Activated CD4-positive, alpha-beta T cell treated with anti-CD3 and anti-CD28 coated beads for 36 hours (primary cell): Measurements from ENCODE around the gene MTHFR. TPM values are rescaled to one million over a fixed set of nuclear protein-coding genes. Genes with fewer than 3 reads are reported as not detected.

Experiments used
- ATAC-seq: fragments of 200-7000 bp; cut with Tn5 transposase; one replicate; pipeline ENCODE4 v1.10.0; 2021; ENCODE audit warnings: mild to moderate bottlenecking, moderate library complexity
- CTCF ChIA-PET: fragments of 350-600 bp; sonication (Branson Sonifier 250); formaldehyde crosslinking; loops from one replicate; lab custom pipeline; 2021; ENCODE audit warnings: antibody characterized with exemption; lab: Charles Lee
- POLR2A ChIA-PET: fragments of 350-600 bp; sonication (Branson Sonifier 250); formaldehyde crosslinking; loops from one replicate; lab custom pipeline; 2021; ENCODE audit warnings: antibody characterized with exemption, inconsistent platforms; lab: Charles Lee
- DNase-seq: peaks from one replicate; pipeline ENCODE4 v3.0.0-alpha.2; 2020
- H3K27ac Mint-ChIP-seq: one replicate; pipeline ENCODE4 v1.8.0; 2021; ENCODE audit warnings: mixed read lengths
- H3K27me3 Mint-ChIP-seq: one replicate; pipeline ENCODE4 v1.8.0; 2021; ENCODE audit warnings: mixed read lengths
- H3K36me3 Mint-ChIP-seq: one replicate; pipeline ENCODE4 v1.8.0; 2021; ENCODE audit warnings: low read depth, mixed read lengths
- H3K4me1 Mint-ChIP-seq: one replicate; pipeline ENCODE4 v1.8.0; 2021; ENCODE audit warnings: mixed read lengths
- H3K4me3 Mint-ChIP-seq: one replicate; pipeline ENCODE4 v1.8.0; 2021; ENCODE audit warnings: mild to moderate bottlenecking, moderate library complexity, mixed read lengths
- H3K9me3 Mint-ChIP-seq: one replicate; pipeline ENCODE4 v1.8.0; 2021; ENCODE audit warnings: low read depth, mixed read lengths
- intact Hi-C, 2 experiments: fragments of 100-400 bp; cut with DNase I in 1 of 2; cut with micrococcal nuclease in 1 of 2; formaldehyde crosslinking; loops; one replicate each; pipeline versions ENCODE4 v1.14.2 to v1.15.1; 2022 to 2024; cut with DNase I, micrococcal nuclease
- total RNA-seq, 2 experiments: library from RNA; stranded (reverse); gene quantifications; one replicate each; pipeline ENCODE4 v1.2.3, GENCODE V29; 2021

Gene MTHFR
- total RNA-seq, 2 experiments from 2014 or later = 11.2 to 11.6 TPM

DNA sequence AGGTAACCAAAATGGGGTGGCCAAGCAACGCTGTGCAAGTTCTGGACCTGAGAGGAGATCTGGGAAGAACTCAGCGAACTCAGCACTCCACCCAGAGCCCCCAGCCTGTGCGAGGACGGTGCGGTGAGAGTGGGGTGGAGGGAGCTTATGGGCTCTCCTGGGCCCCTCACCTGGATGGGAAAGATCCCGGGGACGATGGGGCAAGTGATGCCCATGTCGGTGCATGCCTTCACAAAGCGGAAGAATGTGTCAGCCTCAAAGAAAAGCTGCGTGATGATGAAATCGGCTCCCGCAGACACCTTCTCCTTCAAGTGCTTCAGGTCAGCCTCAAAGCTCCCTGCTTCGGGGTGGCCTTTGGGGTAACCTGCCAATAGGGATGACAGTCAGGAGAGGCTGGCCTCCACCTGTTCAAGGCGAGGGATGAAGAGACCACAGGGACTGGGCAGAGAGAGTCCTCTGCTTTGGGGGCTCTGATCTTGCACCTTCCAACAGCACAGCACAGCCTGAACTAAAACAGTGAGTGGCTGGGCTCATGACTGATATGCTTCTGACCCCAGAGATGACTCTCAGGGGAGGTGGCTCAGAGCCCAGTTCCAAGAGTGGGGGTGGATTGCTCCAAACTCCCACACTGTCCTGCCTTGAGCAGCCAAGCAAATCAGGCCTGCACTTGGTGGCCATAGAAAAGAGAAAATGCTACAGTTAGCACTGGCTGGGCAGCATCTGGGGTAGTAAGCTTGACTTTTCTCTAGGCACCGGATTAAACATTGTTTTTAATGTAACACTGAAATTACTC is 9.5 kb downstream of the MTHFR start:
- H3K4me1 Mint-ChIP-seq = no peaks in the 10 kb centered on the region
- H3K4me3 Mint-ChIP-seq = no peak overlapping the region
- no peak for DNase-seq
- H3K27me3 Mint-ChIP-seq = no peaks in the 10 kb centered on the region
- H3K9me3 Mint-ChIP-seq = no peaks in the 10 kb centered on the region
- ATAC-seq = no peak
- POLR2A ChIA-PET = no interaction called here
- peaks cover 24% of the 10 kb centered on the region for H3K36me3 Mint-ChIP-seq
- CTCF ChIA-PET = interaction anchor here (1.1 kb wide), 2 partner anchors 20 to 22 kb away, joined by 3 read pairs; no protein-coding TSS in a partner anchor
- intact Hi-C loops = no loop called here
- no peak overlapping the region for H3K27ac Mint-ChIP-seq

DNA sequence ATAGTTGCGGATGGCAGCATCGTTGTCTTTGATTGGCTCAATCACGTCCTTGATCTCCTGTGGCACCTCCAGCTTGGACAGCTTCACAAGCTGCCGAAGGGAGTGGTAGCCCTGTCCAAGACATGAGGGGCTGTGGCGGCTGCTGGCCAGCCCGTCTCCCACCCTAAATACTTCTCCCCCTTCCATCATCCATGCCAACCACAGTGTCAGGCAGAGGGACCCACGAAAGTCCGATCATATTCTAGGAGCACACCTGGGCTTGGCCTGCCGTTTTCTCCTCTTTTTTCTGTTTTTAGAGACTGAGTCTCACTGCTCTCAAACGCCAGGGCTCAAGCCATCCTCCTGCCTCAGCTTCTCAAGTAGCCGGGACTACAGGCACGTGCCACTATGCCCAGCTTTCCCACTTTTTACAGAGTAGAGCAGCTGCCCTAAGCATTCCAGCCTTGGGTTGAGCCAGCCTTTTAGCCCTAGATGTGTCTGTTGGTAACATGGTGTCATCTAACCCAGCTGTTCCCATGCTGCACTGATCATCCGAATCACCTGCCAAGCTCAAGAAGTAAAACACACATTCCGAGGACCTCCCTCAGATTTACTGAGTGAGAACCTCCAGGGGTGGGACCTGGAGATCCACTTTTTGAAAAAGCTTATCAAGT is 10.4 kb downstream of the MTHFR start:
- Mint-ChIP-seq H3K36me3 (peaks cover 18% of the 10 kb centered on the region), H3K4me1 (no peaks in the 10 kb centered on the region), H3K4me3 (no peak overlapping the region), H3K27me3 (no peaks in the 10 kb centered on the region), H3K9me3 (no peaks in the 10 kb centered on the region), H3K27ac (no peak overlapping the region)
- no peak for DNase-seq
- ChIA-PET POLR2A (no interaction called here), CTCF (interaction anchor here (1.1 kb wide), 2 partner anchors 19 to 23 kb away, joined by 3 read pairs; no protein-coding TSS in a partner anchor)
- intact Hi-C loops = no loop called here
- ATAC-seq = no peak

DNA sequence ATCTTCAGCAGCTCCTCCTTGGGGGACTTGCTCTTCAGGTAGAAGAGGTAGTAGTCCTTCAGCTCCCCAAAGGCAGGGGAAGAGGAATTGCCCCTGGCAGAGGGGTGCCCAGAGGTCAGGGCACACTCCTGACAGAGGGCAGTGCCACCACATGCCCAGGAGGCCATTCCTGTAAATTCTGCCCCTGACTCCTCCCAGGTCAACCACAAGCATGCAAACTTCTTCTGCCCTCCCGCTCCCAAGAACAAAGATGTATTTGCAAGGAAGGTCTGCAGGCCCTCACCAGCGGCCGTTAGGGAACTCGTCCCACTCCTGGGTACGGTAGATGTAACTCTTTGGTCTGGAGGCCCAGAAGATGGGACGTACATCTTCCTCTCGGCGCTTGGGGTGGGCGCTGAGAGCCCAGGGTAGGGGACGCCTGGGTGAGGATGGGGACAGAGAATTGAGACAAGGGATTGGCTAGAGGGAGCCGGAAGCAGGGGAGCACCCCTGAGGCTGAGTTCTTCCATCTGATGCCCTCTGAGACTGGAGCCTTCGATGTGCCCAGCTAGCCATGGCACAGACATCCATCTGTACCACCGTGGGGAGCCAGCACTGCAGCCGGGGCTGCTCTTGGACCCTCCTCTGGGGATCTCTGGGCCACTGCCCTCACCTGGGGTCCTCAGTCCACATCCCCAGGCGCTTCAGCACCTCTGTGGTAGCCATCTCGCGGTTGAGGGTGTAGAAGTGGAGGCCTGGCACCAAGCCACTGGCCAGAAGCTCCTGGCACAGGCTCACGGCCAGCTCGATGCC is 11.1 kb downstream of the MTHFR start:
- Mint-ChIP-seq H3K27ac (no peak overlapping the region), H3K9me3 (no peaks in the 10 kb centered on the region), H3K36me3 (peaks cover 14% of the 10 kb centered on the region), H3K4me1 (no peaks in the 10 kb centered on the region), H3K4me3 (no peak overlapping the region), H3K27me3 (no peaks in the 10 kb centered on the region)
- ChIA-PET POLR2A (no interaction called here), CTCF (interaction anchor here (1.1 kb wide), 1 partner anchor 18 kb away, joined by 3 read pairs; no protein-coding TSS in a partner anchor)
- ATAC-seq (no peak), DNase-seq (no peak)
- intact Hi-C loops = no loop called here

- no peaks in the 10 kb centered on the region for H3K27me3 Mint-ChIP-seq
- no peak overlapping the region for H3K4me3 Mint-ChIP-seq
- CTCF ChIA-PET = no interaction called here
- peaks cover 14% of the 10 kb centered on the region for H3K36me3 Mint-ChIP-seq
- no peak overlapping the region for H3K27ac Mint-ChIP-seq
- intact Hi-C loops = no loop called here
- no peaks in the 10 kb centered on the region for H3K9me3 Mint-ChIP-seq
- no peak for DNase-seq
- ATAC-seq = no peak
- no peaks in the 10 kb centered on the region for H3K4me1 Mint-ChIP-seq
- POLR2A ChIA-PET = no interaction called here
These were observed 11.9 kb downstream of the MTHFR start for GRCh38 chr1:11793819-11794218.

DNA sequence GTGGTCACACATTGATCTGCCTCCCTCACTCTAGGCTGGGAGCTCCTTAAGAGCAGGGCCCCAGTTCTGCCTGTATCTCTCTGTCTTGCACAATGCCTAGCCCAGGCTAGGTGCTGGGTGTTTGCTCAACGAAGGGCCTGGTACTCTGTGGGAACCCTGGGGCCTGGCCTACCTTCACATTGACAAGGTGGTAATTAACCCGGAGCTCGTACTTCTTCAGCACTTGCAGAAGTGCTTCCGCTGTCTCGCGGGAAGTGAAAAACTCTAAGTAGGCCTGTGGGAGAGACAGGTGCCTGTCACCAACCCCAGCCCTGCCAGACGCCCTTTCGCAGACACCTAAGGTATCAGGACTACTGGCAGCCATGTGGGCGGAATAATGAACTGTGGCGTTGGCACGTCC is 13.7 kb downstream of the MTHFR start:
- no peaks in the 10 kb centered on the region for H3K9me3 Mint-ChIP-seq
- intact Hi-C loops = no loop called here
- H3K36me3 Mint-ChIP-seq = peaks cover 10% of the 10 kb centered on the region
- no peaks in the 10 kb centered on the region for H3K4me1 Mint-ChIP-seq
- no peak for DNase-seq
- H3K27me3 Mint-ChIP-seq = no peaks in the 10 kb centered on the region
- H3K27ac Mint-ChIP-seq = no peak overlapping the region
- no peak overlapping the region for H3K4me3 Mint-ChIP-seq
- ChIA-PET POLR2A (no interaction called here), CTCF (no interaction called here)
- ATAC-seq = no peak

- ChIA-PET CTCF (no interaction called here), POLR2A (interaction anchor here (0.6 kb wide), 1 partner anchor 275 kb away, joined by 13 read pairs; no protein-coding TSS in a partner anchor)
- DNase-seq (no peak), ATAC-seq (no peak)
- Mint-ChIP-seq H3K4me3 (no peak overlapping the region), H3K27ac (no peak overlapping the region), H3K36me3 (peaks cover 9% of the 10 kb centered on the region), H3K27me3 (no peaks in the 10 kb centered on the region), H3K9me3 (no peaks in the 10 kb centered on the region), H3K4me1 (no peaks in the 10 kb centered on the region)
- intact Hi-C loops = no loop called here
These were observed 14.7 kb downstream of the MTHFR start for GRCh38 chr1:11790880-11791715.

- POLR2A ChIA-PET = no interaction called here
- H3K36me3 Mint-ChIP-seq = peaks cover 5% of the 10 kb centered on the region
- CTCF ChIA-PET = no interaction called here
- H3K4me1 Mint-ChIP-seq = peaks cover 2% of the 10 kb centered on the region
- no peak overlapping the region for H3K4me3 Mint-ChIP-seq
- H3K9me3 Mint-ChIP-seq = no peaks in the 10 kb centered on the region
- no peak for ATAC-seq
- intact Hi-C loops = no loop called here
- H3K27ac Mint-ChIP-seq = no peak overlapping the region
- no peaks in the 10 kb centered on the region for H3K27me3 Mint-ChIP-seq
- no peak for DNase-seq
These were observed 15.5 kb downstream of the MTHFR start for GRCh38 chr1:11790101-11790879.

GRCh38 chr1:11789126-11790067 is 16.4 kb downstream of the MTHFR start:
- DNase-seq = no peak

DNA sequence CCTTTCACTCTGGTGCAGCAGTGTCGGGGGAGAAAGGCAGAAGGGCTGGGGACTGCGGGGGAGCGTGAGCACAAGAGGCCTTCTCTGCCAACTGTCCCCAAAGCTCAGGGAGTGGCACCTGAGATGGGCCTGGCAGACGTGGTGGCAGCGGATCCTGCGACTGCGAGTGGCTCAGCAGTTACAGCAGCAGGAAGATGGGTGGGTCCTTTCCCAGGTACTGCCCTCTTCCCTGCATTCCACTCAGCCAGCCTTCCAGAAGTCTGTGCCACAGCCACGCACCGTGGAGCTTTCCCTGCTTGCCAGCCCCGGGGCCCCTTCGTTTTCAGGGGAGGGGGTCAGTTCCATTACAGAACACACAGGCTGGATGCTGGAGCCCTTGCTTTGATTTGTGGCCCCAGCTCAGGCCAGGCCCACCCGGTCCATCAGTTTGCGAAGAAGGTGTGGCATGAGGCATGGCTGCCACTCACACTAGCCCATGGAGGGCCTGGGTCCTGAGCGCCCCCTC is 17.2 kb downstream of the MTHFR start:
- ChIA-PET POLR2A (interaction anchor here (1.1 kb wide), 1 partner anchor 15 kb away, joined by 3 read pairs; no protein-coding TSS in a partner anchor), CTCF (no interaction called here)
- peaks cover 5% of the 10 kb centered on the region for H3K4me1 Mint-ChIP-seq
- H3K27ac Mint-ChIP-seq = no peak overlapping the region
- no peaks in the 10 kb centered on the region for H3K27me3 Mint-ChIP-seq
- no peaks in the 10 kb centered on the region for H3K36me3 Mint-ChIP-seq
- DNase-seq (no peak), ATAC-seq (no peak)
- no peak overlapping the region for H3K4me3 Mint-ChIP-seq
- intact Hi-C loops = loop anchor here in 1 of 2 experiments (5.0 kb wide), 1 partner anchor 104 kb away; no protein-coding TSS in a partner anchor
- no peaks in the 10 kb centered on the region for H3K9me3 Mint-ChIP-seq

More at GRCh38 chr1:11789126-11790067, 16.4 kb downstream of the MTHFR start:
- H3K9me3 Mint-ChIP-seq = no peaks in the 10 kb centered on the region
- CTCF ChIA-PET = no interaction called here
- H3K4me3 Mint-ChIP-seq = no peak overlapping the region
- H3K36me3 Mint-ChIP-seq = peaks cover 2% of the 10 kb centered on the region
- intact Hi-C loops = loop anchor here in 1 of 2 experiments (5.0 kb wide), 1 partner anchor 103 kb away; no protein-coding TSS in a partner anchor
- no peaks in the 10 kb centered on the region for H3K27me3 Mint-ChIP-seq
- H3K4me1 Mint-ChIP-seq = peaks cover 5% of the 10 kb centered on the region
- ATAC-seq = no peak
- no peak overlapping the region for H3K27ac Mint-ChIP-seq
- POLR2A ChIA-PET = interaction anchor here (0.6 to 1.1 kb wide), 2 partner anchors 14 to 325 kb away, joined by 3 read pairs; no protein-coding TSS in a partner anchor
